Measurements from ENCODE around the gene FAM13A.

FAM13A gene

DNA sequence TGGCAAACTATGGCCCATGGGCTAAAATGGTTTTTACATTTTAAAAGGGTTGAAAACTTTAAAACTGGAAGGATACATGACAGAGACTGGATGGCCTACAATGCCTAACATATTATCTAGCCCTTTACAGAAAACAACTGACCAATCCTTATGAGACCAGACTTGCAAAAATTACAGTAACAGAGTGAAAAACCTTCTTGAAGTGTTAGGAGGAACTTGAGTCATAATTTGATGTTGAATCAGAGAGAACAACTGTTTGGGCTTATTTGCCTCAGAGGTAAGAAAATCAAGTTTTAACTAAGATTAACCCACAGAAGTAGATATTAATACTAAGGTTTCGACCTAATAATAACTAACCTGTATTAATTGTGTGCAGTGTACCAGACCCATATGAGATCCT lies 347.0 kb downstream of the FAM13A start:
- TF ChIP-seq, protein P1, sequence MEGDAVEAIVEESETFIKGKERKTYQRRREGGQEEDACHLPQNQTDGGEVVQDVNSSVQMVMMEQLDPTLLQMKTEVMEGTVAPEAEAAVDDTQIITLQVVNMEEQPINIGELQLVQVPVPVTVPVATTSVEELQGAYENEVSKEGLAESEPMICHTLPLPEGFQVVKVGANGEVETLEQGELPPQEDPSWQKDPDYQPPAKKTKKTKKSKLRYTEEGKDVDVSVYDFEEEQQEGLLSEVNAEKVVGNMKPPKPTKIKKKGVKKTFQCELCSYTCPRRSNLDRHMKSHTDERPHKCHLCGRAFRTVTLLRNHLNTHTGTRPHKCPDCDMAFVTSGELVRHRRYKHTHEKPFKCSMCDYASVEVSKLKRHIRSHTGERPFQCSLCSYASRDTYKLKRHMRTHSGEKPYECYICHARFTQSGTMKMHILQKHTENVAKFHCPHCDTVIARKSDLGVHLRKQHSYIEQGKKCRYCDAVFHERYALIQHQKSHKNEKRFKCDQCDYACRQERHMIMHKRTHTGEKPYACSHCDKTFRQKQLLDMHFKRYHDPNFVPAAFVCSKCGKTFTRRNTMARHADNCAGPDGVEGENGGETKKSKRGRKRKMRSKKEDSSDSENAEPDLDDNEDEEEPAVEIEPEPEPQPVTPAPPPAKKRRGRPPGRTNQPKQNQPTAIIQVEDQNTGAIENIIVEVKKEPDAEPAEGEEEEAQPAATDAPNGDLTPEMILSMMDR (IDR thresholded peaks at IDR 0.05; ENCODE audit: control extremely low read depth, extremely low read depth, low read depth, missing control alignments) = no peak
- DNase-seq (ENCODE audit: extremely low spot score) = no peak
- CTCF ChIA-PET = no interaction called here
- POLR2A ChIA-PET = no interaction called here

DNA sequence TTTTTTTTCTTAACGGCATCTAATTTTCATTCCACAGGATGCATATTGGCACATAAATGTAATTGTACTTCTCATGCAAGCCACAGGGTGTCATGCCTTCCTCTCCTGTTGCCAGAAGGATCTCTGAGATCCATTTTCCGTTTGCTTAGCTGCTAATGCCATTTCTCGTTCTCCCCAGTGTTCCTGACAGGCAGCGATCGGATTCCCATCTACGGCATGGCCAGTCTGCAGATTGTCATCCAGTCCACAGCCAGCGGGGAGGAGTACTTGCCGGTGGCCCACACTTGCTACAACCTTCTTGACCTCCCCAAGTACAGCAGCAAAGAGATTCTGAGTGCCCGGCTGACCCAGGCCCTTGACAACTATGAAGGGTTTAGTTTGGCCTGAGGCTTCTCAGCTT lies 350.4 kb downstream of the FAM13A start:
- no peak for DNase-seq (ENCODE audit: extremely low spot score)
- ChIA-PET CTCF (no interaction called here), POLR2A (no interaction called here)
- TF ChIP-seq, protein P1 (IDR thresholded peaks at IDR 0.05; ENCODE audit: control extremely low read depth, extremely low read depth, low read depth, missing control alignments) = no peak

DNA sequence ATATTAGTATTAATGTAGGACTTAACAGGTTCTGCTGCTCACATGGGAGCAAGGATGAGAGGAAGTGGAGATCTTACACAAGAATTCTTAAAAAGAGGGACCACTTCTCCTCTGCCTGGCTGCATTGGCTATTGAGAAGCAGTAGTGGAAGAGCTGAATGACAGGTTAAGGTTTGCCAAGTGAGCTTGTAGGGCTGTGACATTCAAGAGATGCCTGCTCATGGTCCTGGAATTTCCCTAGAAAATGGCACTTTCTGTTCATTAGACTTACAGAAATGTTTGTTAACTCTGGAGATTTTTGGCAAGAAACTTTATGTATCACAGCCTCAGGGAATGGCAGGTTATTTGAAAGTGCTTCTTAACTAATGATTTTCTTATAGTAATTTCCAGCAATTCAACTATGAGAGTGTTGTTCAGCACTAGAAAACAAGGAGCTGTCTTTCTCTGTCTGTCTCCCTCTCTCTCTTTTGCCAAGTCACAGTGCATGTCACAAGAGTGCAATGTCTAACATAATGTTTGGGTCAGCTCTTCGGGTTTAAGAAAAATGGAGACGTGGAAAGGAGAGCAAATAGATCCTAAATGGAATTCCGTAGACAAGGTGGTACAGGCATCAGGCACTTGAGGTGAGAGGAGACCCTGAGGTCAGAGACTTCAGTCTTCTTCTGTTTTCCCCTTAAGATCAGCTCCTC lies 351.0 kb downstream of the FAM13A start:
- CTCF ChIA-PET = no interaction called here
- no peak for DNase-seq (ENCODE audit: extremely low spot score)
- TF ChIP-seq, protein P1 (IDR thresholded peaks at IDR 0.05; ENCODE audit: control extremely low read depth, extremely low read depth, low read depth, missing control alignments) = no peak
- POLR2A ChIA-PET = no interaction called here

DNA sequence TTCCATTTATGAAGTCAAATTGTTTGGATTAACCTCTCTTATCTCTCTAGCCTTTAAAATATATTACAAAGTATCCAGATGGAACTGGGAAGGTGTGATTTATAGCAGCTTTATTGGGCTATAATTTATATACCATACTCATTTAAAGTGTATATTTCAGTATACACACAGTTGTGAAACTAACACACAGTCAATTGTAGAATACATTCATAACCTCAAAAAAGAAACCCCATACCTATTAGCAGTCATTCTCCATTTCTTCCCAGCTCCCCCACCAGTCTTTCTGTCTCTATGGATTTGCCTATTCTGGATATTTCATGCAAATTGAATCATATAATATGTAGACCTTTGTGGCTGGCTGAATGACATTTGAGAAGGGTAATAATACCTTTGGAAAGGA lies 351.8 kb downstream of the FAM13A start:
- ChIA-PET CTCF (no interaction called here), POLR2A (no interaction called here)
- TF ChIP-seq, protein P1 (IDR thresholded peaks at IDR 0.05; ENCODE audit: control extremely low read depth, extremely low read depth, low read depth, missing control alignments) = no peak
- no peak for DNase-seq (ENCODE audit: extremely low spot score)

DNA sequence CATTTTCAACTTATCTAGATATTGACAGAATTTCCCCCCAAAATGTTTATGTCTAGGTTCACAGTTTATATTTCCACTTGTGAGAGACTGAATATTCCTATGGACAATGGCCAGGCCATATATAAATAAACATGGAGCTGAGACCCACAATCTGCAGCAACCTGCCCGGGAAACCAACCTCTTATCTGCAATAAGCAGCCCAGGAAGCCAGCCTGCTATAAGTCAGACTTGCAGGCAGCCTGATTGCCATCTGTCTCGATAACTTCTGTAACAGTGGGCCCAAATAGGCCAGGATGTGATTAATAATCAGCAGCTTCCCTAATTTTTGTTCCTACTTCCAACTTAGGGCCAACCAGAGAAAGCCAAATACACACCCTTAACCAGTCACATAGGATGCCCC lies 354.2 kb downstream of the FAM13A start:
- CTCF ChIA-PET = no interaction called here
- TF ChIP-seq, protein P1 (IDR thresholded peaks at IDR 0.05; ENCODE audit: control extremely low read depth, extremely low read depth, low read depth, missing control alignments) = no peak
- no peak for DNase-seq (ENCODE audit: extremely low spot score)
- POLR2A ChIA-PET = no interaction called here

DNA sequence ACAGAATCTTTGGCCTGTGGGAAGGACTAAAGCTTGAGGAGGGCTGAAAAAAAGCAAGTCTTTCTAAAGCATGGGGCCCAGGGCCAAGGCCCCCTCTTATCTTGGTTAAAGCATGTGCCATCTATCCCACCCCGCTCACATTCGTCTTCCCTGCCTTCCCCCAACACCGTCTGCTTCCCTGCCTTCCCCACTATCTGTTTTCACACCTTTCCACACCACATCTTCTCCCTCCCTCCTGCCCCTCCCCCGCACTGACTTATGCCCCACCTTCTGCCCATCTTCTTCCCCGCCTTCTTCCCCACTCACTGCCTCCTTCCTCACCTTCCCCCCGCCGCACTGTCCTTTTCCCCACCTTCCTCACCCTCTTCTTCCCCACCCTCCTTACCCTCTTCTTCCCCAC lies 358.5 kb downstream of the FAM13A start:
- ChIA-PET POLR2A (no interaction called here), CTCF (interaction anchor here (0.8 to 1.1 kb wide), 3 partner anchors 11 to 744 kb away, joined by 3 read pairs; no protein-coding TSS in a partner anchor)
- no peak for DNase-seq (ENCODE audit: extremely low spot score)
- TF ChIP-seq, protein P1 (IDR thresholded peaks at IDR 0.05; ENCODE audit: control extremely low read depth, extremely low read depth, low read depth, missing control alignments) = no peak

Data from GM10248 (cell line).